Measurements from ENCODE around the gene EIPR1. TPM values are rescaled to one million over a fixed set of nuclear protein-coding genes. Genes with fewer than 3 reads are reported as not detected.

EIPR1 gene
- total and polyA plus RNA-seq, 10 of the 15 experiments (the other 5 are each of a cell fraction or from before 2014, with no cell fraction given): 23.6 to 61.2 (median 42.2) TPM

GRCh38 chr2:3151153-3151918, 226.3 kb downstream of the EIPR1 start (continued):
- TF ChIP-seq WRNIP1 (IDR thresholded peaks at IDR 0.05; ENCODE audit: borderline replicate concordance, low read depth, low read length): no peak
- TF ChIP-seq BCL3 (IDR thresholded peaks at IDR 0.05; ENCODE audit: borderline replicate concordance, insufficient read depth, low read depth, low read length, poor library complexity, severe bottlenecking): no peak
- 0 out of 2 replicates have a peak, but pooled peaks have one; percentile 36 for TF ChIP-seq CHD2 (IDR thresholded peaks at IDR 0.05; ENCODE audit: borderline replicate concordance, low read depth, low read length)
- TF ChIP-seq RUNX3 (IDR thresholded peaks at IDR 0.05; ENCODE audit: low read length): peak; percentile 69
- TF ChIP-seq NFIC (IDR thresholded peaks at IDR 0.05; ENCODE audit: low read depth, low read length): peak; percentile 45; the same call in 1 of the 2 replicates
- TF ChIP-seq RFX5 (IDR thresholded peaks at IDR 0.05; ENCODE audit: low read depth, low read length): no peak
- TF ChIP-seq POLR2AphosphoS5 (IDR thresholded peaks at IDR 0.05; ENCODE audit: low read length): no peak
- TF ChIP-seq REST (IDR thresholded peaks at IDR 0.05; ENCODE audit: low read depth, low read length): no peak
- no peak for TF ChIP-seq NKRF (conservative IDR thresholded peaks at IDR 0.05)
- no peak for TF ChIP-seq IRF3 (IDR thresholded peaks at IDR 0.05)
- peak; percentile 42; the same call in 1 of the 2 replicates for TF ChIP-seq PAX5 (IDR thresholded peaks at IDR 0.05; ENCODE audit: borderline replicate concordance, low read depth, low read length)
- no peak for TF ChIP-seq ZSCAN29 (IDR thresholded peaks at IDR 0.05)
- TF ChIP-seq TAF1 (IDR thresholded peaks at IDR 0.05; ENCODE audit: borderline replicate concordance, low read depth, low read length): no peak
- no peak for TF ChIP-seq ZNF592 (IDR thresholded peaks at IDR 0.05)
- TF ChIP-seq FOS (IDR thresholded peaks at IDR 0.05; ENCODE audit: borderline replicate concordance, extremely low read depth, insufficient read length): no peak
- TF ChIP-seq SP1 (IDR thresholded peaks at IDR 0.05; ENCODE audit: low read depth, low read length): no peak
- TF ChIP-seq RCOR1 (conservative IDR thresholded peaks at IDR 0.05; ENCODE audit: low read depth, low read length): no peak
